NCI-H1930 (cell line): ENCODE data around the gene MED27.

Source experiments
- DNase-seq, 2 experiments: peaks; one replicate each; lab custom pipeline; 2025; lab: John Stamatoyannopoulos, UW

MED27 gene

GRCh38 chr9:131810351-131811170 is 269.1 kb downstream of the MED27 start:
- no peak for DNase-seq
